HL-60 (cell line): ENCODE measurements around the gene EMC9.

ENCODE experiments used
- DNase-seq, 2 experiments: peaks; one replicate each; pipeline ENCODE4 v3.0.0-alpha.2; 2010 to 2020; ENCODE audit warnings: low read depth in 1 of 2, low spot score in 1 of 2
- H3K27ac ChIP-seq: fragments of 250-450 bp; sonication (Bioruptor Pico); replicated peaks from 2 replicates; pipeline ENCODE4 v1.5.1; 2020; ENCODE audit warnings: mild to moderate bottlenecking, moderate library complexity
- H3K27me3 ChIP-seq: fragments of 250-450 bp; sonication (Bioruptor Pico); 2 replicates; pipeline ENCODE4 v1.5.1; 2021; ENCODE audit warnings: mild to moderate bottlenecking, moderate library complexity; ENCODE audit not compliant: insufficient read depth, poor library complexity, severe bottlenecking
- H3K4me3 ChIP-seq: replicated peaks from 2 replicates; pipeline ENCODE4 v1.5.1; 2011; ENCODE audit warnings: mild to moderate bottlenecking, control low read depth, low read length; ENCODE audit not compliant: insufficient read depth
- GABPA ChIP-seq: IDR thresholded peaks from 2 replicates; pipeline ENCODE4 v1.6.1; 2012; ENCODE audit warnings: low read depth
- POLR2AphosphoS5 ChIP-seq: IDR thresholded peaks from 2 replicates; pipeline ENCODE4 v1.6.1; 2012; ENCODE audit warnings: low read depth
- SPI1 ChIP-seq: IDR thresholded peaks from 2 replicates; pipeline ENCODE4 v1.6.1; 2012; ENCODE audit warnings: low read depth, mild to moderate bottlenecking, borderline replicate concordance
- TF ChIP-seq, protein P1 (sequence below): IDR thresholded peaks from one replicate; pipeline ENCODE4 v1.5.1; 2011; ENCODE audit warnings: low read length, control low read depth, inconsistent platforms; ENCODE audit not compliant: insufficient read depth
- TF ChIP-seq, protein P2 (sequence below): IDR thresholded peaks from 2 replicates; pipeline ENCODE4 v1.6.1; 2012; ENCODE audit warnings: low read depth; ENCODE audit not compliant: insufficient replicate concordance

EMC9 gene

DNA sequence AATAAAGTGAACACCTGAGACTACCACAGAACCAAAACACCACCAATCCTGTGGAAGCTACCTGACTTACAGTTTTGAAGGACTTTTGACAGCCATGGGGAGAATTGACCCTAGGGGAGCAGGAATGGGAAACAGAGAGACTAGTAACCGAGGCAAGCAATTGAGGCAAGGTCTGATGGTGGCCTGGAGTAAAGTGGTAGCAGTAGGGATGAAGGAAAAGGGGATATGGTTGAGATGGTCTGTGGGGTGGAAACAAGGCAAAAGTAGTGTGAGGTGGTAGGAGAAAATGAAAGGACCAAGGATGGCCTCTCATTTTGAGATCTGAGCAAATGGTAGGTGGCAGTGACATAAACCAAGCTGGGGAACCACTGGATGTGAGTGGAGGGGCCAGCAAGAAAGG lies 15.4 kb upstream of the EMC9 start:
- Histone ChIP-seq H3K27me3 (no peaks in the 10 kb centered on the region), H3K4me3 (no peak overlapping the region), H3K27ac (no peak overlapping the region)
- TF ChIP-seq, protein P1, sequence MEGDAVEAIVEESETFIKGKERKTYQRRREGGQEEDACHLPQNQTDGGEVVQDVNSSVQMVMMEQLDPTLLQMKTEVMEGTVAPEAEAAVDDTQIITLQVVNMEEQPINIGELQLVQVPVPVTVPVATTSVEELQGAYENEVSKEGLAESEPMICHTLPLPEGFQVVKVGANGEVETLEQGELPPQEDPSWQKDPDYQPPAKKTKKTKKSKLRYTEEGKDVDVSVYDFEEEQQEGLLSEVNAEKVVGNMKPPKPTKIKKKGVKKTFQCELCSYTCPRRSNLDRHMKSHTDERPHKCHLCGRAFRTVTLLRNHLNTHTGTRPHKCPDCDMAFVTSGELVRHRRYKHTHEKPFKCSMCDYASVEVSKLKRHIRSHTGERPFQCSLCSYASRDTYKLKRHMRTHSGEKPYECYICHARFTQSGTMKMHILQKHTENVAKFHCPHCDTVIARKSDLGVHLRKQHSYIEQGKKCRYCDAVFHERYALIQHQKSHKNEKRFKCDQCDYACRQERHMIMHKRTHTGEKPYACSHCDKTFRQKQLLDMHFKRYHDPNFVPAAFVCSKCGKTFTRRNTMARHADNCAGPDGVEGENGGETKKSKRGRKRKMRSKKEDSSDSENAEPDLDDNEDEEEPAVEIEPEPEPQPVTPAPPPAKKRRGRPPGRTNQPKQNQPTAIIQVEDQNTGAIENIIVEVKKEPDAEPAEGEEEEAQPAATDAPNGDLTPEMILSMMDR: no peak
- TF ChIP-seq POLR2AphosphoS5 (no peak), SPI1 (no peak), GABPA (no peak)
- TF ChIP-seq, protein P2, sequence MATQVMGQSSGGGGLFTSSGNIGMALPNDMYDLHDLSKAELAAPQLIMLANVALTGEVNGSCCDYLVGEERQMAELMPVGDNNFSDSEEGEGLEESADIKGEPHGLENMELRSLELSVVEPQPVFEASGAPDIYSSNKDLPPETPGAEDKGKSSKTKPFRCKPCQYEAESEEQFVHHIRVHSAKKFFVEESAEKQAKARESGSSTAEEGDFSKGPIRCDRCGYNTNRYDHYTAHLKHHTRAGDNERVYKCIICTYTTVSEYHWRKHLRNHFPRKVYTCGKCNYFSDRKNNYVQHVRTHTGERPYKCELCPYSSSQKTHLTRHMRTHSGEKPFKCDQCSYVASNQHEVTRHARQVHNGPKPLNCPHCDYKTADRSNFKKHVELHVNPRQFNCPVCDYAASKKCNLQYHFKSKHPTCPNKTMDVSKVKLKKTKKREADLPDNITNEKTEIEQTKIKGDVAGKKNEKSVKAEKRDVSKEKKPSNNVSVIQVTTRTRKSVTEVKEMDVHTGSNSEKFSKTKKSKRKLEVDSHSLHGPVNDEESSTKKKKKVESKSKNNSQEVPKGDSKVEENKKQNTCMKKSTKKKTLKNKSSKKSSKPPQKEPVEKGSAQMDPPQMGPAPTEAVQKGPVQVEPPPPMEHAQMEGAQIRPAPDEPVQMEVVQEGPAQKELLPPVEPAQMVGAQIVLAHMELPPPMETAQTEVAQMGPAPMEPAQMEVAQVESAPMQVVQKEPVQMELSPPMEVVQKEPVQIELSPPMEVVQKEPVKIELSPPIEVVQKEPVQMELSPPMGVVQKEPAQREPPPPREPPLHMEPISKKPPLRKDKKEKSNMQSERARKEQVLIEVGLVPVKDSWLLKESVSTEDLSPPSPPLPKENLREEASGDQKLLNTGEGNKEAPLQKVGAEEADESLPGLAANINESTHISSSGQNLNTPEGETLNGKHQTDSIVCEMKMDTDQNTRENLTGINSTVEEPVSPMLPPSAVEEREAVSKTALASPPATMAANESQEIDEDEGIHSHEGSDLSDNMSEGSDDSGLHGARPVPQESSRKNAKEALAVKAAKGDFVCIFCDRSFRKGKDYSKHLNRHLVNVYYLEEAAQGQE: no peak
- DNase-seq: no peak

DNA sequence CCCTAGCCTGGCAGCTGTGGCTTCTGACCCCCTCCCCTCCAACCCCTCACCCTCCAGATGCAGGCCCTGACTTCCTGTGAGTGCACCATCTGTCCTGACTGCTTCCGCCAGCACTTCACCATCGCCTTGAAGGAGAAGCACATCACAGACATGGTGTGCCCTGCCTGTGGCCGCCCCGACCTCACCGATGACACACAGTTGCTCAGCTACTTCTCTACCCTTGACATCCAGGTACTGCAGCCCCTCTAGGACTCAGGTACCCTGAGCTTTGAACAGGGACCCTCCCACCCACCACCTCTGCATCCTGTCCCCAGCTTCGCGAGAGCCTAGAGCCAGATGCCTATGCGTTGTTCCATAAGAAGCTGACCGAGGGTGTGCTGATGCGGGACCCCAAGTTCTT lies 13.7 kb upstream of the EMC9 start:
- Histone ChIP-seq H3K4me3 (no peak overlapping the region), H3K27me3 (no peaks in the 10 kb centered on the region), H3K27ac (no peak overlapping the region)
- no peak for DNase-seq
- TF ChIP-seq POLR2AphosphoS5: no peak
- TF ChIP-seq, protein P1: no peak
- TF ChIP-seq, protein P2: no peak
- no peak for TF ChIP-seq SPI1
- TF ChIP-seq GABPA: no peak

DNA sequence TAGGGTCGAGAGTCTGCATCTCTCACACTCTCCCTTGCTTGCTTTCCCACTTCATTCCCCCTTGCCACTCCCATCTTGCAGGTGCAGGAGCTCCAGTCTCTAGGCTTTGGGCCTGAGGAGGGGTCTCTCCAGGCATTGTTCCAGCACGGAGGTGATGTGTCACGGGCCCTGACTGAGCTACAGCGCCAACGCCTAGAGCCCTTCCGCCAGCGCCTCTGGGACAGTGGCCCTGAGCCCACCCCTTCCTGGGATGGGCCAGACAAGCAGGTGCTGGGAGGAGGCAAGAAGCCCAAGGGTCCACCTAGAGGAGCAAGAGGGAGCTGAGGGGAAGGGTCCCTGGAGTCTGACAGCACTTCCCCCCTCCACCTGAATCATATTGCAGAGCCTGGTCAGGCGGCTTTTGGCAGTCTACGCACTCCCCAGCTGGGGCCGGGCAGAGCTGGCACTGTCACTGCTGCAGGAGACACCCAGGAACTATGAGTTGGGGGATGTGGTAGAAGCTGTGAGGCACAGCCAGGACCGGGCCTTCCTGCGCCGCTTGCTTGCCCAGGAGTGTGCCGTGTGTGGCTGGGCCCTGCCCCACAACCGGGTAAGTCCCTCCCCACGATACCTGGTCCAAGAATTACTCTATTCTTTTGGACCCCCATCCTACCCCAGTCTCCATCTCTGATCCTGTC lies 10.2 kb upstream of the EMC9 start:
- TF ChIP-seq POLR2AphosphoS5 (no peak), SPI1 (no peak), GABPA (no peak)
- TF ChIP-seq, protein P1: no peak
- TF ChIP-seq, protein P2: no peak
- Histone ChIP-seq H3K27ac (no peak overlapping the region), H3K4me3 (no peak overlapping the region), H3K27me3 (no peaks in the 10 kb centered on the region)
- DNase-seq: no peak
